HepG2 (cell line): ENCODE results near the gene PIGK.

Experiments
- CCAR2 ChIP-seq: fragments of 200-400 bp; formaldehyde crosslinking; optimal IDR thresholded peaks from 2 replicates; pipeline ENCODE3; 2018; ENCODE audit warnings: low read depth, mild to moderate bottlenecking, low read length, moderate library complexity
- SCMH1 ChIP-seq: sonication (generic); formaldehyde crosslinking; IDR thresholded peaks from 2 replicates; pipeline ENCODE4 v1.9.0; 2021; ENCODE audit warnings: missing genetic modification reagents, mild to moderate bottlenecking, borderline replicate concordance
- ZKSCAN5 ChIP-seq: sonication (generic); formaldehyde crosslinking; IDR thresholded peaks from 2 replicates; pipeline ENCODE4 v1.5.1; 2020; ENCODE audit warnings: mild to moderate bottlenecking, missing genetic modification reagents
- ZNF335 ChIP-seq: sonication (generic); formaldehyde crosslinking; IDR thresholded peaks from 2 replicates; pipeline ENCODE4 v1.4.0; 2020; ENCODE audit warnings: missing genetic modification reagents
- TF ChIP-seq, protein P1 (sequence below): sonication (generic); formaldehyde crosslinking; IDR thresholded peaks from 2 replicates; pipeline ENCODE4 v1.5.0; 2020; ENCODE audit warnings: mild to moderate bottlenecking, missing genetic modification reagents, moderate library complexity

DNA sequence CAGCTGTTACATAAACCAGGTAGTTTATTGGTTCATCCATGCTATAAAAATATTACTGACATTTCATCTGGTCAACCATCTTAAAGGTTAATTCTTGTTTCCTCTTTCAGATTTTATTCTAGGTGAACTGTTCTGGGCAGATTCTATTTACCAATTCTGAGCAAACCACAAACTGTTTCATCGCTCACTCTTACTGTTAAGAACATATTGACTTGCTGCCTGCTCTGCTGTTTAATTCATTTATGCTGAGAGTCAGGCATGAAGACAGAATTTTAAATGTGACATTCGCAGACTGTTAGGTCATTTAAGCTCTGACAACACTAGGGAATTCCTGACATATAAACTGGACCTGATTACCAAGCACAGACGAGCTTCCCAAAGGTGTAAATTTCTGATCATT, 98.3 kb downstream of the PIGK start:
- TF ChIP-seq CCAR2 (no peak), ZKSCAN5 (no peak), ZNF335 (CRISPR knock-in tag) (no peak), SCMH1 (no peak)
- TF ChIP-seq, protein P1, sequence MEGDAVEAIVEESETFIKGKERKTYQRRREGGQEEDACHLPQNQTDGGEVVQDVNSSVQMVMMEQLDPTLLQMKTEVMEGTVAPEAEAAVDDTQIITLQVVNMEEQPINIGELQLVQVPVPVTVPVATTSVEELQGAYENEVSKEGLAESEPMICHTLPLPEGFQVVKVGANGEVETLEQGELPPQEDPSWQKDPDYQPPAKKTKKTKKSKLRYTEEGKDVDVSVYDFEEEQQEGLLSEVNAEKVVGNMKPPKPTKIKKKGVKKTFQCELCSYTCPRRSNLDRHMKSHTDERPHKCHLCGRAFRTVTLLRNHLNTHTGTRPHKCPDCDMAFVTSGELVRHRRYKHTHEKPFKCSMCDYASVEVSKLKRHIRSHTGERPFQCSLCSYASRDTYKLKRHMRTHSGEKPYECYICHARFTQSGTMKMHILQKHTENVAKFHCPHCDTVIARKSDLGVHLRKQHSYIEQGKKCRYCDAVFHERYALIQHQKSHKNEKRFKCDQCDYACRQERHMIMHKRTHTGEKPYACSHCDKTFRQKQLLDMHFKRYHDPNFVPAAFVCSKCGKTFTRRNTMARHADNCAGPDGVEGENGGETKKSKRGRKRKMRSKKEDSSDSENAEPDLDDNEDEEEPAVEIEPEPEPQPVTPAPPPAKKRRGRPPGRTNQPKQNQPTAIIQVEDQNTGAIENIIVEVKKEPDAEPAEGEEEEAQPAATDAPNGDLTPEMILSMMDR (CRISPR knock-in tag): no peak
